Measurements from ENCODE around the gene PLXNC1. TPM values are rescaled to one million over a fixed set of nuclear protein-coding genes. Genes with fewer than 3 reads are reported as not detected.

The PLXNC1 gene
- total RNA-seq, 1 experiment from 2014 or later: 1.3 TPM

- no peak for TF ChIP-seq CTCF (IDR thresholded peaks at IDR 0.05; ENCODE audit: unreplicated experiment)
- CTCF ChIA-PET: interaction anchor here (0.8 kb wide), 1 partner anchor 11 kb away, joined by 5 read pairs; no protein-coding TSS in a partner anchor
- Mint-ChIP-seq H3K36me3 (ENCODE audit: insufficient read depth, unreplicated experiment) (no peaks in the 10 kb centered on the region), H3K27ac (ENCODE audit: unreplicated experiment) (no peak overlapping the region), H3K27me3 (ENCODE audit: unreplicated experiment) (no peaks in the 10 kb centered on the region), H3K9me3 (ENCODE audit: low read depth, unreplicated experiment) (no peaks in the 10 kb centered on the region), H3K4me3 (ENCODE audit: low read depth, unreplicated experiment) (no peak overlapping the region), H3K4me1 (ENCODE audit: low read depth, unreplicated experiment) (peaks cover 15% of the 10 kb centered on the region)
- intact Hi-C loops (cut with micrococcal nuclease; ENCODE audit: unreplicated experiment): no loop called here
- no peak for DNase-seq
- no TSS peak for BruUV-seq (replicated peaks)
These were observed 136.5 kb downstream of the PLXNC1 start for GRCh38 chr12:94284859-94285258.

DNA sequence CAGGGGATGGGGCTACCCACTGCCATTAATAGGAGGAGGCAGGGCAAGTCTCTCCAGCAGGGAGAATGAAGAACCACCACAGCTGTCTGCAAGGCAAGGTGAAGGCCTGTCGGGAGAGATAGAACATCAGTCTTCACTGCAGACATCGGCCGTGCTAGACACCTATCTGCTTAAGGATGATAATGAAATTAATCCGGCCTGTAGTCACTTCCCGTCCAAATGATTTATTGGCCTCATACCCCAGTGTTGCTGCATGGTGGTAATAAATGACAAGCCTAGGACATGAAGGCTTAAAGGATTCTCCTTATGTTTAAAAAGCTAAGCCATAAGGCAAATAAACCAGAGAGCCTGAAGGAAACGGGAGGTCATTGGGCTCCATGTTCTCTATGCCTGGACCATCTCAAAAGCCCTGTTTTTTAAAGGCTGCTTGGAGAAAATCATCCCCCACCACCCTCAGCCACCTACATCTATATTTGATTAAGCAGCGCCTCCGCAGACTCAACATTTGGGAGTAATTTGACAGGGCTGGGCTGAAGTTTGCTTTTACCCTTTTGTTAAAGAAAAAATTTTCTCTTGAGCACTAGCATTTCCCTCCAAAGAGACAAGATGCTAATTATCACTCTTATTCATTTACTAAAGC, 137.7 kb downstream of the PLXNC1 start:
- Mint-ChIP-seq H3K27me3 (ENCODE audit: unreplicated experiment) (no peaks in the 10 kb centered on the region), H3K36me3 (ENCODE audit: insufficient read depth, unreplicated experiment) (no peaks in the 10 kb centered on the region), H3K27ac (ENCODE audit: unreplicated experiment) (no peak overlapping the region), H3K9me3 (ENCODE audit: low read depth, unreplicated experiment) (no peaks in the 10 kb centered on the region), H3K4me1 (ENCODE audit: low read depth, unreplicated experiment) (peaks cover 15% of the 10 kb centered on the region), H3K4me3 (ENCODE audit: low read depth, unreplicated experiment) (no peak overlapping the region)
- no peak for TF ChIP-seq CTCF (IDR thresholded peaks at IDR 0.05; ENCODE audit: unreplicated experiment)
- CTCF ChIA-PET: no interaction called here
- BruUV-seq (replicated peaks): no TSS peak
- no peak for DNase-seq
- intact Hi-C loops (cut with micrococcal nuclease; ENCODE audit: unreplicated experiment): no loop called here

GRCh38 chr12:94286583-94287244, 138.3 kb downstream of the PLXNC1 start:
- H3K4me1 Mint-ChIP-seq (ENCODE audit: low read depth, unreplicated experiment): peaks cover 15% of the 10 kb centered on the region
- CTCF ChIA-PET: no interaction called here
- no peak overlapping the region for H3K27ac Mint-ChIP-seq (ENCODE audit: unreplicated experiment)
- no peaks in the 10 kb centered on the region for H3K27me3 Mint-ChIP-seq (ENCODE audit: unreplicated experiment)
- H3K36me3 Mint-ChIP-seq (ENCODE audit: insufficient read depth, unreplicated experiment): no peaks in the 10 kb centered on the region
- no TSS peak for BruUV-seq (replicated peaks)
- no peak overlapping the region for H3K4me3 Mint-ChIP-seq (ENCODE audit: low read depth, unreplicated experiment)
- TF ChIP-seq CTCF (IDR thresholded peaks at IDR 0.05; ENCODE audit: unreplicated experiment): no peak
- H3K9me3 Mint-ChIP-seq (ENCODE audit: low read depth, unreplicated experiment): no peaks in the 10 kb centered on the region
- intact Hi-C loops (cut with micrococcal nuclease; ENCODE audit: unreplicated experiment): no loop called here
- no peak for DNase-seq

DNA sequence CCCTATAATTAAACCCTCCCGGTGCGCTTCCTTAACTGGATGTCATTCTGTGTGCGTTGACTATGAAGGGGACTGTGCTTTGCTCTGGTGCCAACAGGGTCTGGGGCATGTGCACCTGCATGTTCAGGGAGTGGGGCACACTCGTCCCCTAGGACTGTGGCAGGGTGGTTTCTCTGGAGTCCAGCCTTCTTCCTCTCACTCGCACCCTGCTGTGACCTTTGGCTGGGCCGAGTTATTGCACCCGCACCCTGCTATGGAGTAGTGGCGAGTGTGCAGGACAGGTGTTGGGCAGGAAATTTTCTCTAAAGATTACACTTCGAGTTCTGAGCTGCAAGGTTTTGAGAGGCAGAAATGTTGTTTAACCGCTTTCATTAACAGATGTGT, 138.9 kb downstream of the PLXNC1 start:
- Mint-ChIP-seq H3K4me1 (ENCODE audit: low read depth, unreplicated experiment) (peaks cover 11% of the 10 kb centered on the region), H3K27me3 (ENCODE audit: unreplicated experiment) (no peaks in the 10 kb centered on the region), H3K4me3 (ENCODE audit: low read depth, unreplicated experiment) (no peak overlapping the region), H3K36me3 (ENCODE audit: insufficient read depth, unreplicated experiment) (no peaks in the 10 kb centered on the region), H3K9me3 (ENCODE audit: low read depth, unreplicated experiment) (no peaks in the 10 kb centered on the region), H3K27ac (ENCODE audit: unreplicated experiment) (no peak overlapping the region)
- no peak for DNase-seq
- intact Hi-C loops (cut with micrococcal nuclease; ENCODE audit: unreplicated experiment): no loop called here
- BruUV-seq (replicated peaks): no TSS peak
- CTCF ChIA-PET: no interaction called here
- no peak for TF ChIP-seq CTCF (IDR thresholded peaks at IDR 0.05; ENCODE audit: unreplicated experiment)

Measured in Calu3 (cell line).